Measurements from ENCODE around the gene ELL.

Gene ELL

GRCh38 chr19:18521692-18522123 is at the start of gene ELL:
TSS of gene ELL (minus strand) at chr19:18522070. CDS start at chr19:18522055, 15 bp downstream.
- TF ChIP-seq SNAI2 (CRISPR knock-in tag; IDR thresholded peaks at IDR 0.05): no peak
- no peak for TF ChIP-seq ARNTL (CRISPR knock-in tag; IDR thresholded peaks at IDR 0.05; ENCODE audit: borderline replicate concordance, low read depth)
- TF ChIP-seq, protein P1, sequence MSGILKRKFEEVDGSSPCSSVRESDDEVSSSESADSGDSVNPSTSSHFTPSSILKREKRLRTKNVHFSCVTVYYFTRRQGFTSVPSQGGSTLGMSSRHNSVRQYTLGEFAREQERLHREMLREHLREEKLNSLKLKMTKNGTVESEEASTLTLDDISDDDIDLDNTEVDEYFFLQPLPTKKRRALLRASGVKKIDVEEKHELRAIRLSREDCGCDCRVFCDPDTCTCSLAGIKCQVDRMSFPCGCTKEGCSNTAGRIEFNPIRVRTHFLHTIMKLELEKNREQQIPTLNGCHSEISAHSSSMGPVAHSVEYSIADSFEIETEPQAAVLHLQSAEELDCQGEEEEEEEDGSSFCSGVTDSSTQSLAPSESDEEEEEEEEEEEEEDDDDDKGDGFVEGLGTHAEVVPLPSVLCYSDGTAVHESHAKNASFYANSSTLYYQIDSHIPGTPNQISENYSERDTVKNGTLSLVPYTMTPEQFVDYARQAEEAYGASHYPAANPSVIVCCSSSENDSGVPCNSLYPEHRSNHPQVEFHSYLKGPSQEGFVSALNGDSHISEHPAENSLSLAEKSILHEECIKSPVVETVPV (CRISPR knock-in tag; IDR thresholded peaks at IDR 0.05): no peak
- no peak for TF ChIP-seq PATZ1 (CRISPR knock-in tag; IDR thresholded peaks at IDR 0.05; ENCODE audit: borderline replicate concordance)
- TF ChIP-seq ZFP3 (CRISPR knock-in tag; IDR thresholded peaks at IDR 0.05): no peak
- TF ChIP-seq ZNF8 (CRISPR knock-in tag; IDR thresholded peaks at IDR 0.05): no peak
- TF ChIP-seq ZNF70 (CRISPR knock-in tag; IDR thresholded peaks at IDR 0.05): no peak
- no peak for TF ChIP-seq TCF4 (CRISPR knock-in tag; IDR thresholded peaks at IDR 0.05; ENCODE audit: borderline replicate concordance)
- no peak for TF ChIP-seq ZC3H10 (CRISPR knock-in tag; IDR thresholded peaks at IDR 0.05)
- TF ChIP-seq, protein P2, sequence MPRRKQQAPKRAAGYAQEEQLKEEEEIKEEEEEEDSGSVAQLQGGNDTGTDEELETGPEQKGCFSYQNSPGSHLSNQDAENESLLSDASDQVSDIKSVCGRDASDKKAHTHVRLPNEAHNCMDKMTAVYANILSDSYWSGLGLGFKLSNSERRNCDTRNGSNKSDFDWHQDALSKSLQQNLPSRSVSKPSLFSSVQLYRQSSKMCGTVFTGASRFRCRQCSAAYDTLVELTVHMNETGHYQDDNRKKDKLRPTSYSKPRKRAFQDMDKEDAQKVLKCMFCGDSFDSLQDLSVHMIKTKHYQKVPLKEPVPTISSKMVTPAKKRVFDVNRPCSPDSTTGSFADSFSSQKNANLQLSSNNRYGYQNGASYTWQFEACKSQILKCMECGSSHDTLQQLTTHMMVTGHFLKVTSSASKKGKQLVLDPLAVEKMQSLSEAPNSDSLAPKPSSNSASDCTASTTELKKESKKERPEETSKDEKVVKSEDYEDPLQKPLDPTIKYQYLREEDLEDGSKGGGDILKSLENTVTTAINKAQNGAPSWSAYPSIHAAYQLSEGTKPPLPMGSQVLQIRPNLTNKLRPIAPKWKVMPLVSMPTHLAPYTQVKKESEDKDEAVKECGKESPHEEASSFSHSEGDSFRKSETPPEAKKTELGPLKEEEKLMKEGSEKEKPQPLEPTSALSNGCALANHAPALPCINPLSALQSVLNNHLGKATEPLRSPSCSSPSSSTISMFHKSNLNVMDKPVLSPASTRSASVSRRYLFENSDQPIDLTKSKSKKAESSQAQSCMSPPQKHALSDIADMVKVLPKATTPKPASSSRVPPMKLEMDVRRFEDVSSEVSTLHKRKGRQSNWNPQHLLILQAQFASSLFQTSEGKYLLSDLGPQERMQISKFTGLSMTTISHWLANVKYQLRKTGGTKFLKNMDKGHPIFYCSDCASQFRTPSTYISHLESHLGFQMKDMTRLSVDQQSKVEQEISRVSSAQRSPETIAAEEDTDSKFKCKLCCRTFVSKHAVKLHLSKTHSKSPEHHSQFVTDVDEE (CRISPR knock-in tag; IDR thresholded peaks at IDR 0.05): no peak

GRCh38 chr19:18568367-18568766 is 46.5 kb upstream of the ELL start:
- ATAC-seq: no peak
- TF ChIP-seq BACH2 (CRISPR knock-in tag; IDR thresholded peaks at IDR 0.05; ENCODE audit: borderline replicate concordance) (no peak), ZC3H10 (CRISPR knock-in tag; IDR thresholded peaks at IDR 0.05) (no peak), SNAI2 (CRISPR knock-in tag; IDR thresholded peaks at IDR 0.05) (no peak), ESRRG (CRISPR knock-in tag; IDR thresholded peaks at IDR 0.05) (no peak), POU6F1 (CRISPR knock-in tag; IDR thresholded peaks at IDR 0.05; ENCODE audit: borderline replicate concordance, low read depth) (no peak), TCF4 (CRISPR knock-in tag; IDR thresholded peaks at IDR 0.05; ENCODE audit: borderline replicate concordance) (no peak)
- TF ChIP-seq, protein P1 (CRISPR knock-in tag; IDR thresholded peaks at IDR 0.05): no peak

More at GRCh38 chr19:18521692-18522123, at the start of gene ELL:
- ATAC-seq: peak; percentile 8

DNA sequence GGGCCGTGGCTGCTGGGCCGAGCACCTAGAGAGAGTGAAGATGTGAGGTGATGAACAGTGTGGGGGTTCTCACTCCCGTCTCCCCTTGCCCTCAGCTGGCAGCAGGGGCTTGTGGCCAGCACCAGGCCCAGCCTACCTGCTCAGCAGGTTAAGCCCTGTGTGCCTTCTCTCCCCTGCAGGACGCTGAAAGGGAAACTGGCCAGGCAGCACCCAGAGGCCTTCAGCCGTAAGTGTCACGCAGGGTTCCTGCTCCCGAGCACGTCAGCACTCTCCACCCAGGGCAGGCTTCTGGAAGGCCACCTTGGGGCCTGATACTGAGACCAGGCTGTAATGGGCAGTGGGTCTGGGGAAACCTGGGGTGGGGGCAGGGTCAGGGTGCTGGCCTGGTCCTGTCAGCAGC is 45.1 kb upstream of the ELL start:
- no peak for TF ChIP-seq OSR1 (CRISPR knock-in tag; IDR thresholded peaks at IDR 0.05)
- TF ChIP-seq ZNF8 (CRISPR knock-in tag; IDR thresholded peaks at IDR 0.05): no peak
- no peak for TF ChIP-seq ZNF70 (CRISPR knock-in tag; IDR thresholded peaks at IDR 0.05)
- no peak for TF ChIP-seq SNAI2 (CRISPR knock-in tag; IDR thresholded peaks at IDR 0.05)
- TF ChIP-seq POU6F1 (CRISPR knock-in tag; IDR thresholded peaks at IDR 0.05; ENCODE audit: borderline replicate concordance, low read depth): no peak
- no peak for TF ChIP-seq PATZ1 (CRISPR knock-in tag; IDR thresholded peaks at IDR 0.05; ENCODE audit: borderline replicate concordance)
- TF ChIP-seq ISL1 (CRISPR knock-in tag; IDR thresholded peaks at IDR 0.05): no peak
- TF ChIP-seq ARNTL (CRISPR knock-in tag; IDR thresholded peaks at IDR 0.05; ENCODE audit: borderline replicate concordance, low read depth): no peak
- TF ChIP-seq BACH2 (CRISPR knock-in tag; IDR thresholded peaks at IDR 0.05; ENCODE audit: borderline replicate concordance): no peak
- no peak for TF ChIP-seq GLIS3 (CRISPR knock-in tag; IDR thresholded peaks at IDR 0.05)
- ATAC-seq: no peak

Data from SK-N-SH treated with all-trans-retinoic acid at 6 μM for 48 hours (cell line).